HepG2 (cell line): ENCODE measurements around the gene HTRA2. TPM values are rescaled to one million over a fixed set of nuclear protein-coding genes. Genes with fewer than 3 reads are reported as not detected.

Source experiments
- ATAC-seq: fragments of 200-7000 bp; cut with Tn5 transposase; 3 replicates; pipeline ENCODE4 v1.9.1; 2020; ENCODE audit warnings: mild to moderate bottlenecking, moderate library complexity
- BruUV-seq: library from RNA; stranded (reverse); fragments of 400-500 nt; replicated peaks from 2 replicates; lab custom pipeline; 2021; lab: Mats Ljungman, UMichigan
- CTCF ChIA-PET: fragments of 300-600 bp; formaldehyde crosslinking; extraction: SDS; loops from one replicate; lab custom pipeline; 2021; ENCODE audit warnings: low total read pairs, inconsistent platforms, low intra/inter-chr PET ratio; lab: Yijun Ruan, JAX
- POLR2A ChIA-PET: fragments of 350-600 bp; sonication (Branson Sonifier 250); formaldehyde crosslinking; loops from one replicate; lab custom pipeline; 2020; ENCODE audit warnings: antibody characterized with exemption, inconsistent platforms; lab: Yijun Ruan, JAX
- DNase-seq: peaks from one replicate; pipeline ENCODE4 v3.0.0-alpha.2; 2015; ENCODE audit warnings: low spot score
- FAIRE-seq: peaks from 3 replicates; lab custom pipeline; 2011; peaks lifted over from hg19 to GRCh38; lab: Jason Lieb, UNC
- H2AFZ ChIP-seq: one replicate; pipeline ENCODE4 v1.6.1; 2011; ENCODE audit warnings: low read length, inconsistent platforms
- H3K27ac ChIP-seq: fragments of 300-600 bp; 3 replicates; pipeline ENCODE4 v1.8.0; 2011; ENCODE audit warnings: mixed run types, mild to moderate bottlenecking, mixed read lengths, low read length, inconsistent platforms; ENCODE audit not compliant: insufficient read depth; ENCODE audit errors: extremely low read length
- H3K27me3 ChIP-seq, 2 experiments: fragments of 200-600 bp in 1 of 2; 2 replicates in 1 of 2; 3 replicates in 1 of 2; pipeline versions ENCODE4 v1.6.0 to v1.8.0; 2011; ENCODE audit warnings: low read length in 2 of 2, mild to moderate bottlenecking in 2 of 2, moderate library complexity in 2 of 2, inconsistent platforms in 1 of 2; ENCODE audit not compliant: insufficient read depth in 2 of 2, control insufficient read depth in 1 of 2
- H3K36me3 ChIP-seq, 2 experiments: fragments of 200-600 bp in 1 of 2; replicated peaks in 1 of 2; 2 replicates in 1 of 2; 3 replicates in 1 of 2; pipeline versions ENCODE4 v1.5.1 to v1.8.0; 2011; ENCODE audit warnings: low read length in 2 of 2, inconsistent platforms in 1 of 2; ENCODE audit not compliant: insufficient read depth in 2 of 2, control insufficient read depth in 1 of 2
- H3K4me1 ChIP-seq: 2 replicates; pipeline ENCODE4 v1.5.1; 2012; ENCODE audit warnings: low read length, inconsistent platforms; ENCODE audit not compliant: insufficient read depth
- H3K4me2 ChIP-seq: 2 replicates; pipeline ENCODE4 v1.6.0; 2011; ENCODE audit warnings: low read depth, low read length, inconsistent platforms
- H3K4me3 ChIP-seq, 3 experiments: fragments of 200-600 bp in 1 of 3; sonication (generic), shearing (Covaris generic) in 1 of 3; replicated peaks in 1 of 3; 2 replicates each; pipeline ENCODE4 v1.5.1; 2011 to 2016; ENCODE audit warnings: low read length in 3 of 3, inconsistent platforms in 2 of 3, low read depth in 2 of 3, mild to moderate bottlenecking in 2 of 3, control low read depth in 1 of 3, mixed read lengths in 1 of 3; ENCODE audit not compliant: insufficient read depth in 1 of 3
- H3K79me2 ChIP-seq: one replicate; pipeline ENCODE4 v1.6.1; 2011; ENCODE audit warnings: low read length, inconsistent platforms; ENCODE audit not compliant: insufficient read depth
- H3K9ac ChIP-seq: 2 replicates; pipeline ENCODE4 v1.6.0; 2011; ENCODE audit warnings: mild to moderate bottlenecking, low read depth, low read length, inconsistent platforms; ENCODE audit not compliant: insufficient read depth
- H3K9me3 ChIP-seq: 2 replicates; pipeline ENCODE4 v1.5.1; 2012; ENCODE audit warnings: mild to moderate bottlenecking, low read length
- H4K20me1 ChIP-seq: 2 replicates; pipeline ENCODE4 v1.6.0; 2011; ENCODE audit warnings: inconsistent platforms, mild to moderate bottlenecking, low read length, moderate library complexity; ENCODE audit not compliant: insufficient read depth
- AKAP8 ChIP-seq: sonication (generic); formaldehyde crosslinking; IDR thresholded peaks from 2 replicates; pipeline ENCODE4 v1.5.1; 2020; ENCODE audit warnings: mild to moderate bottlenecking, missing genetic modification reagents
- CCAR2 ChIP-seq: fragments of 200-400 bp; formaldehyde crosslinking; optimal IDR thresholded peaks from 2 replicates; pipeline ENCODE3; 2018; ENCODE audit warnings: low read depth, mild to moderate bottlenecking, low read length, moderate library complexity
- DPF2 ChIP-seq: sonication (generic); formaldehyde crosslinking; IDR thresholded peaks from 2 replicates; pipeline ENCODE4 v1.4.0; 2020; ENCODE audit warnings: mild to moderate bottlenecking, low read depth, missing genetic modification reagents, borderline replicate concordance
- GZF1 ChIP-seq: sonication (generic); formaldehyde crosslinking; IDR thresholded peaks from 2 replicates; pipeline ENCODE4 v1.5.1; 2020; ENCODE audit warnings: mild to moderate bottlenecking, missing genetic modification reagents
- RNF219 ChIP-seq: sonication (generic); formaldehyde crosslinking; IDR thresholded peaks from 2 replicates; pipeline ENCODE4 v1.5.0; 2020; ENCODE audit warnings: mild to moderate bottlenecking, missing genetic modification reagents
- SOX13 ChIP-seq, 3 experiments: fragments of 450-650 bp in 1 of 3; sonication (generic) in 1 of 3; formaldehyde crosslinking in 1 of 3; IDR thresholded peaks in 2 of 3; conservative IDR thresholded peaks in 1 of 3; 2 replicates each; pipeline versions ENCODE4 v1.5.0 to v1.6.1; 2016 to 2020; ENCODE audit warnings: antibody characterized with exemption in 1 of 3, mild to moderate bottlenecking in 1 of 3, missing compliant biosample characterization in 1 of 3, missing genetic modification reagents in 1 of 3, moderate library complexity in 1 of 3
- STAT5B ChIP-seq: sonication (generic); formaldehyde crosslinking; IDR thresholded peaks from 2 replicates; pipeline ENCODE4 v1.4.0; 2020; ENCODE audit warnings: missing genetic modification reagents
- TAF1 ChIP-seq: sonication (generic); formaldehyde crosslinking; IDR thresholded peaks from 2 replicates; pipeline ENCODE4 v1.4.0; 2020; ENCODE audit warnings: missing genetic modification reagents
- TBL1XR1 ChIP-seq: fragments of 150-350 bp; IDR thresholded peaks from 2 replicates; pipeline ENCODE4 v1.6.1; 2014; ENCODE audit warnings: borderline replicate concordance, low read length; ENCODE audit not compliant: partially characterized antibody
- ZFP62 ChIP-seq: sonication (generic); formaldehyde crosslinking; IDR thresholded peaks from 2 replicates; pipeline ENCODE4 v1.4.0; 2020; ENCODE audit warnings: missing genetic modification reagents
- ZNF232 ChIP-seq: sonication (generic); formaldehyde crosslinking; IDR thresholded peaks from 2 replicates; pipeline ENCODE4 v1.4.0; 2020; ENCODE audit warnings: missing genetic modification reagents, borderline replicate concordance
- ZNF616 ChIP-seq: sonication (generic); formaldehyde crosslinking; IDR thresholded peaks from 2 replicates; pipeline ENCODE4 v1.5.0; 2020; ENCODE audit warnings: low read depth, mild to moderate bottlenecking, missing genetic modification reagents
- ZNF629 ChIP-seq: sonication (generic); formaldehyde crosslinking; conservative IDR thresholded peaks from 2 replicates; pipeline ENCODE4 v1.5.0; 2020; ENCODE audit warnings: missing genetic modification reagents
- ZSCAN25 ChIP-seq: sonication (generic); formaldehyde crosslinking; IDR thresholded peaks from 2 replicates; pipeline ENCODE4 v1.8.0; 2022; ENCODE audit warnings: mild to moderate bottlenecking, missing genetic modification reagents
- WGBS: methylation state at CpG from one replicate; pipeline ENCODE4 v1.1.6; 2017; ENCODE audit warnings: low lambda C conversion rate; 5-methylcytosine and 5-hydroxymethylcytosine counted together
- in situ Hi-C: cut with HindIII; loops from 2 replicates; pipeline ENCODE4 v1.10.0; 2017; ENCODE audit warnings: low pct_unique_long_range_greater_than_20kb; ENCODE audit not compliant: extremely low pct_ligation_motif_present
- intact Hi-C: fragments of 100-400 bp; cut with micrococcal nuclease; formaldehyde crosslinking; loops from one replicate; pipeline ENCODE4 v1.10.0; 2022; ENCODE audit not compliant: unreplicated experiment
- polyA plus RNA-seq, 8 experiments: library from polyadenylated mRNA; depleted of rRNA in 3 of 8; stranded (reverse) in 7 of 8; unstranded in 1 of 8; fragments of >200 nt; fragmentation: Illumina TruSeq in 4 of 8; extraction: Trizol in 4 of 8; gene quantifications; 2 replicates each; pipeline versions ENCODE4 v1.2.1 to v1.2.3, GENCODE V29; 2011 to 2016; ENCODE audit warnings: low read depth in 4 of 8, missing spikeins in 1 of 8, mixed read lengths in 1 of 8; ENCODE audit not compliant: insufficient read depth in 1 of 8
- total RNA-seq, 5 experiments: library from RNA; depleted of rRNA; stranded (reverse); fragments of >200 nt; fragmentation: Illumina TruSeq; extraction: Trizol; gene quantifications; 2 replicates each; pipeline ENCODE4 v1.2.3, GENCODE V29; 2016; ENCODE audit warnings: low read depth in 1 of 5
- TF ChIP-seq, protein P1 (sequence below): sonication (generic); formaldehyde crosslinking; IDR thresholded peaks from 2 replicates; pipeline ENCODE4 v1.9.0; 2021; ENCODE audit warnings: missing genetic modification reagents, mild to moderate bottlenecking, borderline replicate concordance

Gene HTRA2
- total and polyA plus RNA-seq, 2 of the 13 experiments (the other 11 are each of a cell fraction or from before 2014, with no cell fraction given) = 47.7 to 50.3 TPM

- no peak for TF ChIP-seq SOX13 (IDR thresholded peaks at IDR 0.05)
- TF ChIP-seq SOX13 (CRISPR knock-in tag; conservative IDR thresholded peaks at IDR 0.05 in 1 of 2, IDR thresholded peaks at IDR 0.05 in 1 of 2) = no peak
- no peak for TF ChIP-seq CCAR2
- no peak for TF ChIP-seq STAT5B (CRISPR knock-in tag)
- TF ChIP-seq ZSCAN25 (CRISPR knock-in tag) = no peak
- 0 out of 2 replicates have a peak, but pooled peaks have one; percentile 47 for TF ChIP-seq GZF1 (CRISPR knock-in tag)
- no peak for TF ChIP-seq ZNF232 (CRISPR knock-in tag)
- 0 out of 2 replicates have a peak, but pooled peaks have one; percentile 43 for TF ChIP-seq ZNF629 (CRISPR knock-in tag)
- TF ChIP-seq TBL1XR1 = no peak
- TF ChIP-seq ZFP62 (CRISPR knock-in tag) = no peak
These were observed 18.4 kb upstream of the HTRA2 start (continued) for GRCh38 chr2:74511104-74511989.

DNA sequence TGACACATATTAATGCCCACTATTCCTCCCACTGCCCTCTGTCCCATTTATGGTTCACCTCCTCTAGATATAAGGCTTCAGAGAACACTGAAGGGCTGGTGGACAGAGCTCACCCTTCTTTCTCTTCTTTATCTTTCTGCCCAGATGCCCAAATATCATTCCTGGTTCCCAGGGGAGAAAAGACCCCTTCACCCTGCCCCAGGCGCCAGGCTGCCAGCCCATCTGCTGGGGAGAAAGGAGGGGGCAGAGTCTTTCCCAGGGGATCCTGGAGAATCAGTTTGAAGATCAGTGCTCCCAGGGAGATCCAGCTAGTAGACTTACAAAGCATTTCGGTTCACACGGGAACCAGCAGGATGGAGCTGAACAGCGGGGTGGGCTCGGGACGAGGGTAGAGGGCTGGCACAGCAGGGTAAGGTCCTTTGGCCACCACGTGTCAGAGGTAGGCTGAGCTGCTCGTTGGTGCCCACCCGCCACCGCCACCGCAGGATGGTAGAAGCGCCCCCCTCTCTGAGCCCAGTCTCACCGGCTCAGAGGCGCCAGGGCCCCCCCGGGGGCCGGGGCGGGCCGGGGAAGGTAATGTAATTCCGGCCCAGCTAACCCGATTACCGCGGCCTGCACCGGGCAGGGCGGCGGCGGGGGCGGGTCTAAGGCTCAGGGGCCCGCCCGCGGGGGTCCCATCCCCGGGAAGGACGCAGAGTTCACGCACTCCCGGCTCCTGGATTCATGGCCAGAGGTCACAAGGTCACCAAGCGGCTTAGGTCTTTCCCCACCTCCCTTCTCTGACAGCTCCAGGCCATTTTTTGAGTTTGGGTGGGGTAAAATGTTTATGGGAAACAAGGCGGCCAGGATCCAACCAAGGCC, 16.8 kb upstream of the HTRA2 start:
- no TSS peak for BruUV-seq
- Histone ChIP-seq H3K79me2 (no peaks in the 10 kb centered on the region), H2AFZ (no peak overlapping the region), H4K20me1 (no peaks in the 10 kb centered on the region), H3K4me2 (peak overlapping the region; percentile 75), H3K9ac (peak overlapping the region; percentile 68), H3K4me3 (peak overlapping the region; percentile 43 to 63 (median 62)), H3K27ac (peak overlapping the region; percentile 36), H3K4me1 (peaks cover 54% of the 10 kb centered on the region), H3K36me3 (peaks cover 0 to 3% of the 10 kb centered on the region in 2 experiments; a peak in 3 of 5 replicates), H3K9me3 (no peaks in the 10 kb centered on the region), H3K27me3 (no peaks in the 10 kb centered on the region)
- in situ Hi-C loops = no loop called here
- intact Hi-C loops = no loop called here
- ATAC-seq (peak; percentile 52), DNase-seq (peak; percentile 51), FAIRE-seq (no peak)
- ChIA-PET POLR2A (interaction anchor here (1.0 to 2.4 kb wide), 6 partner anchors 9 to 31 kb away, joined by 3 to 31 read pairs (median 12); partner anchors contain the start of genes AUP1, CCDC142, DQX1 and HTRA2), CTCF (no interaction called here)
- 6% methylated on average over 13 of the region's 36 CpGs for WGBS
- TF ChIP-seq RNF219 (CRISPR knock-in tag) (no peak), DPF2 (CRISPR knock-in tag) (no peak; the same call in 1 of the 2 replicates), AKAP8 (peak; percentile 99), ZNF616 (CRISPR knock-in tag) (no peak), TAF1 (CRISPR knock-in tag) (no peak)
- TF ChIP-seq, protein P1, sequence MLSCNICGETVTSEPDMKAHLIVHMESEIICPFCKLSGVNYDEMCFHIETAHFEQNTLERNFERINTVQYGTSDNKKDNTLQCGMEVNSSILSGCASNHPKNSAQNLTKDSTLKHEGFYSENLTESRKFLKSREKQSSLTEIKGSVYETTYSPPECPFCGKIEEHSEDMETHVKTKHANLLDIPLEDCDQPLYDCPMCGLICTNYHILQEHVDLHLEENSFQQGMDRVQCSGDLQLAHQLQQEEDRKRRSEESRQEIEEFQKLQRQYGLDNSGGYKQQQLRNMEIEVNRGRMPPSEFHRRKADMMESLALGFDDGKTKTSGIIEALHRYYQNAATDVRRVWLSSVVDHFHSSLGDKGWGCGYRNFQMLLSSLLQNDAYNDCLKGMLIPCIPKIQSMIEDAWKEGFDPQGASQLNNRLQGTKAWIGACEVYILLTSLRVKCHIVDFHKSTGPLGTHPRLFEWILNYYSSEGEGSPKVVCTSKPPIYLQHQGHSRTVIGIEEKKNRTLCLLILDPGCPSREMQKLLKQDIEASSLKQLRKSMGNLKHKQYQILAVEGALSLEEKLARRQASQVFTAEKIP (CRISPR knock-in tag) = no peak
